IPS-NIHi11 (cell line): ENCODE data around the gene TTC3.
"Not testable (repeated sequence)": the region's sequence is repeated elsewhere in the genome, so short reads cannot be mapped to it uniquely, and the experiment has no call there.

Source experiments
- DNase-seq: peaks from one replicate; pipeline ENCODE4 v3.0.0; 2012; ENCODE audit warnings: mixed read lengths, low spot score

Gene TTC3

DNA sequence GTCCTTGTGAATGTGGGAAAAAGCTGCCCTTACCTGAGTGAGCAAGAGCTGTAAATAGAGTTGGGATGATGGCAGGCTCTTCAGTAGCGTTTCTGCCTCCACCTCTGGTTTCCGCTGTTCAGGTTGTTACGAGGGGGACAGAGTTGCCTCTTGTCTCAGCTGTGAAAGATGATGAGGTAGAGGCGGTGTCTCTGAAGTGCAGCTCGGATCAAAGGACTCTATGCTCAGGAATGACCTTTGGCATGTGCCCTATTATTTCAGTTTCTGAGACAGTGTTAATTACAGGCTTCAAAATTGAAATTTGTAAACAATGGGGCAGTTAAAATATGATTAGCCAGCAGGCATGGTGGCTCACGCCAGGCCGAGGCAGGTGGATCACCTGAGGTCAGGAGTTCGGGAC, 123.8 kb downstream of the TTC3 start:
- no peak for DNase-seq

DNA sequence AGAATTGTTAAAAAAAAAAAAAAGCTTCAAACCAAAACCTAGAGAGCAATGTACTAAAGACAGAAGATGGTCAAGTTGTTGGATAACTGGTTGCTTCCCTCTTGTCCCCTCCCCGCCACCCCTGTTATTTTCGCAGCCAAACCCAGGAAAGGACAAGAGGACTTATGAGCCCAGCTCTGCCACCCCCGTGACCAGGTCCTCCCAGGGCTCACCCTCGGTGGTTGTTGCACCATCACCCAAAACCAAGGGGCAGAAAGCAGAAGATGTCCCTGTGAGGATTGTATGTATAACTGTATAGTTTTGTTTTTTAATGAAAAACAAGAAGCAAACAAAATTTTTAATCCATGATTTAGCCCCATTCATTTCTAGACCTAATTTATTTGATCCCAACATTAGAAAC, 124.7 kb downstream of the TTC3 start:
- no peak for DNase-seq

DNA sequence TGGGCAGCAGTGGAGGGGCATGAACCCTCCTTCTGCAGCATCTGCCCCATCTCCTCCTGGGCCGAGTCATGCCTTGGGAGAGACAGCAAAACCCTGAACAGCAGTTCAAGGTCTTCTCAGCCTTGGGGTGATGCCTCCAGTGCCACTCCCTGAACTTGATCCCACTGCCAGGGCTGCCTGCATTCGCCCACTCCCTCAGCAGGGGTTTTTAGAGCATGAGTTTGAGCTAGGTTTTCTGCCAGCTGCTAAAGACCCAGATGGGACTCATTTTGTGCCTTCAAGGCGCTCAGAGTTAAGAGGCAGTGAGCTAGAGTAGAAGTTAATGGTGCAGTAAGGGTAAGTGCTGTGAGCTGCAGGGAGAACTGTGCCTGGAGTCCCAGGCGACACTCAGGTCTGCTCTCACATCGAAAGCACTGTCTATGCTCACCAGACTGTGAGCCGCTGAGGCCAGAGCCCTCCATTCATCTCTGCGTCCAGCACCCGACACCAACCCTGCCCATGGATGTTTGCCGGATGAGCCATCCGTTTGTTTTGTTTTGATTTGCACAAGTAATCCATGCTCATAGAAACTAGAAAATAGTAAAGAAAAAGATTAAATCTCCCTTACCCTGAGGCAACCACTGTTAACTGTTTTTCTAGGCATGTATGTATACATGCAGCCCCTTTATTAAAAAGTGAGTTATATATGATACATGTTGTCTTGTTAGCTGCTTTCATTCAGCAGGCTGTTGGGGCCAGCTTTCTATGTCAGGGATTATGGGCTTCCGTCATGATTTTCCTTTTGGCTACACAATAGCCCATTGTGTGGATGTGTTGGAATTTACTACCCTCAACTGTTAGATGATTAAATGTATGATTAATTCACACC, 126.2 kb downstream of the TTC3 start:
- peak; percentile 33 for DNase-seq

DNA sequence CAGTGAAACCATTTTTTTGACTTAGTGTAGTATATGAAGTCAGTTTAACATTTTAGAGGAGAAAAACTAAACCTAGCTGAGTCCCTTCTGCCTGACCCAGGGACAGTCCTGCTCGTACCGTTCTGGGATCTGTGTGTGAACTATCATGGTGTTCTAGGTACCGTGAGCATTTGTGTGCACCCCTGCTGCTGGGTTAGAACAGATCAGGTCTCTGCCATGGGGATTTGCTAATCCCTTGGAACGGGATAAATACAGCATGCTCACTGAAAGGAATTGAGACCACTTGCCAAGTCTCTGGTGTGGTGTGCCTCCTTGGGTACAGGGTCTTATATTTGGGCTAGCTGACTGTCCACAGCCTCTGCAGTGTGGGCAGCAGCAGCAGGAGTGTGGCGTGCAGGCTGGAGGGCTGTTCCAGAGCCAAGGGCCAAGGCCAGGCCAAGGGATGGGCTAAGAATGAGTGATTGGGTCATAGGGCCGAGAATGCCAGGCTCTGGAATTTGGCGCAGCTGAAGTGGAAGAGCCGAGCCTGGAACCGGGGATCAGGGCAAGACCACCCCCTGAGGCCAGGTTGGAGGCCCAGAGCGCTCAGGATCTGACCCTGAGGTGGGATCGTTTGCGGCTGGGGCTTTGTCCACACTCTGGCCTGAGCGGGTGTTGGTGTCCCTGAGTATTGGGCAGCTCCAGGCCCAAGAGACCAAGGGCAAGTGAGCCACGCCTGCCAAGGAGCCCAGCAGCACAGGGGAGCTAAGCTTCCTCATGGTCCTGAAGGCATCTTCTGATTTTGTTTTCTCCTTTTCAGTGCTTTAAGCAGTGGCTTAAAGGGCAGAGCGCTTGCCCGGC, 127.8 kb downstream of the TTC3 start:
- no peak for DNase-seq

DNA sequence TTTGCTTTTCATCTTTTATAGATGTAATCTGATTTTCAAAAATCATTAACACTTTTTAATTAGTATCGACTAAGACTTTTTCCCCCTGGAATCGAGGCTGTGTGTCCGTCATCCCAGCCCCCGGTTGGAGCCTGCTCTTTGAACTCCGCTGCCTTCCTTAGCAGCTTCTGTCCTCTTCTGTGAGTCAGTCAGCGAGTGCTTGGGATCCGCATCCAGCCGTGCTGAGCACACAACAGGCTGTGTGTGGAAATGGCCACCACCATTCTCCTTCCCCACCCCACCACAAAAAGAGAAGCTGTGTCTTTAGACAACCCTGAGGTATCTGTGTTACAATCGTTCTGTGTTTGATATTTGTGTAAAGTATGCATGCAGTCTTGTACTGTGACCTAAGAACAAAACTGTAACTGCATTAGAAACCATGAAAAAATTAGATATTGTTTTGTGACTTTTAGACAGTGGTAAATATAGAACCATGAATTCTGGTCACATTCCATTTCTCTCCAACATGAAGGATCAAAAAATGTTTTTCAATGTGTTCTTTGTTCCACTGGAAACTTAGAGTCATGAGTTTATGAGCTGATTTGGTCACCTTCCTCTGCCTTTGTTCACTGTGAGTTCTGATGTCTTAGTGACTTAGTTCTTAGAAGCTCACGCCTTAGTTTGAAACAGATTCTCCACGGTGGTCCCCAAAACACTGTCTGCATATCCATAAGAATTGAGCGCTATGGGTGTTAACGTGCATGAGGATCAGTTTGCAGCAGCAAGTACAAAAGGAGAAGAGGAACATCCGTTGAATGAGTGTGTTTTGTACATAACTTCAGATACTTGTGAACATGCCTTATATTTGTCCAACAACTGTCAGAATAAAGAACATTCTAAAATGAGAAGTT, 129.4 kb downstream of the TTC3 start:
- no peak for DNase-seq

DNA sequence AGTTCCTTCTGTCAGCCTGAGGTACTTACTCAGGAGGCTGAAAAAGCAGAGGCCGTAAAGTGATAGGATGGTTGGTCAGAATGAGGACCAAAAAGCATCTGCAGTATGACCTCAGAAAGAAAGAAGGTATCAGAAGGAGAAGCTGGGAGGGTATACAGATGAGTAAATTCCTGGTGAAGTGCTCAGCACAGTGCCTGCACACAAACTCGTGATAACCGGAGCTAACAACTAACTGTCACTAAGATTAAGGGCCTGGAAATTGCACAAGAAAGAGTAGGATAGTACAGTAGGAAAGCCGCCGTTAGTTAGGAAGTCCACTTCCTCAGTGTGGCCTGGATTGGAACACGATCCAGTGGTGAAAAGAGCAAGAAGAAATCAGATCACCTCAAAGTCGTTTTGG, 131.5 kb downstream of the TTC3 start:
- DNase-seq, result no peak

DNA sequence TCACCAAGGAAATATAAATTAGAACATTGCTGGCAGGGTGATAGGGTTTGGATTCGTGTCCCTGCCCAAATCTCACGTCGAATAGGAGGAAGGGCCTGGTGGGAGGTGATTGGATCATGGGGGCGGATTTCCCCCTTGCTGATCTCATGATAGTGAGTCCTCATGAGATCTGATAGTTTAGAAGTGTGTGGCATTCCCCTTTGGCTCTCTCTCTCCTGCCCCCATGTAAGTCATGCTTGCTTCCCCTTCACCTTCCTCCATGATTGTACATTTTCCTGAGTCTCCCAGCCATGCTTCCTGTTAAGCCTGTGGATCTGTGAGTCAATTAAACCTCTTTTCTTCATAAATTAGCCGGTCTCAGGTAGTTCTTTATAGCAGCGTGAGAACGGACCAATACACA, 133.4 kb downstream of the TTC3 start:
- no peak for DNase-seq

DNA sequence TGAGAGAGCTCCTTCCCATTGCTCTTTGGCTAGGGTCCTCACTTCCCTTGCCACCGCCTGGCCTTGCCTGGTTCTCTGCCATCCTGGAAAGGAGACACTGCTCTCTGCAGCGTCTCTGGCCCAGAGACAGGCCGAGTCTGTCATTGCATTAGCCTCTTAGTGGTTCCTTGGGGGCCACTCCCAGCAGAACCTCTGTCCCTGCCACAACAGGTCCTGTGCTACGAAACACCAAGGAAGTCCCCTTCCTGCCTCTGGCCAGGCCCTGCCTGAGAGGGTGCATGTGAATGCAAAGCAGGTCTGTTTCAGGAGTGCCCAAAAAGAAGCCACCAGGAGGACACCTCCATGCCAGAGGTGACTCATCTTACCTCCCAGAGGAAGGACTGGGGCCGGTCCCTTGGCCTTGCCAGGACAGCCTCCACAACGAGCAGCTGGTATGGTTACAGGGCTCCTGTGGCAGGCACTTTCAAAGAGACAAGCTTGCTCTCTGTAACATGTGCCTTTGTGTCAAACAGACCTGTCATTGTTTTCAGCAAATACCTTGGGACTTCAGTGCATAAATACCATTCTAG, 134.5 kb downstream of the TTC3 start:
- DNase-seq, result no peak

DNA sequence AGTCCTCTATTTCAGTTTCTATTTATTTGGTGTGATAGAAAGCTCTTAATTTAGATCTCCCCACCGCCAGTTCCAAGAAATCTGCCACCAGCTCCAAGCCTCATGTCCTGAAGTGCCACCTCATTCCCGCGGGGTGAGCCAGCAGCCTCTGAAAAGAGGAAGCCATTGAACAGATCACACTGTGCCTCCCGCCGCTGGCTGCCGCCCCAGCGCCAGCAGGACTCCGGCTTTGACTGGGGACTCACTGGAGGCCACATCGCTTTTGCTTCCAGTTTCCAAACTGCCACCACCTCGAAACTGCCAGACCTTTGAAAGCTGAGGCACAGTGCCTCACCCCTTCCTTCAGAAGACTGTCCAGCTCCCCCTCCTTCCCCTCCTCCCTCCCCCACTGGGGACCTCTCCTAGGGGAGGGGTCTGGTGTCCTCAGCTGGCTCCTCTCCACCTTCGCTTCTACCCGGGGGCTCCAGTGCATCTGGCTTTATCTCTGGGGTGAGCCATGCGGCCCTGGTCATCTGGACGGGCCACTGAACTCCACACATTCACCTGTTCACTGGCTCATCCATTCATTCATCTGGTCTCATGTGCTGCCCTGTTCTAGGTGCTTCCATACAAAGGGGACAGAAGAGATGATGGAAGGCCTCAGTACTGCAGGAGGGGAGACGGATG, 135.1 kb downstream of the TTC3 start:
- no peak for DNase-seq

DNA sequence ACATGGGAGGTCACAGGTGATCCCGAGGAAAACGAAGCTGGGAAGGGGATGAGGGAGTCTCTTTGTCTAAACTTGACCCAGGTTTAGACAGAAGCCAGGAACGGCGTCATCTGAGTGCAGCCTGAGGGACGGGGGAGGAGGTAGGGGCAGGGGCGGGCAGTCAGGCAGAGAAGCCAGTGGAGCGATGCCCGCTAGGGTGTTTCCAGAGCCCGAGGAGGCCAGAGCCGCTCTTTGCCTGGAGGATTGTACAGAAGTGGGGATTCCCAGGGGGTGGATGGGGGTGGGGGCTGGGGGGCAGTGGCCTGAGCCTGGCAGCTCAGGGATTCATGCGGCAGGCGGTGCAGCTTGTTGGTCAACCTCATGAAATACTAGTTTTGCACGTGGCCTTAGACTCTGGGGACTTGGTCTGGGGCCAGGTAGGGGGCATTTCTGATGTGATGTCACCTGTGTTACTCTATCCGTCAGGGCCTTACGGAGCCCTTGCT, 135.7 kb downstream of the TTC3 start:
- DNase-seq, result peak; percentile 48

DNA sequence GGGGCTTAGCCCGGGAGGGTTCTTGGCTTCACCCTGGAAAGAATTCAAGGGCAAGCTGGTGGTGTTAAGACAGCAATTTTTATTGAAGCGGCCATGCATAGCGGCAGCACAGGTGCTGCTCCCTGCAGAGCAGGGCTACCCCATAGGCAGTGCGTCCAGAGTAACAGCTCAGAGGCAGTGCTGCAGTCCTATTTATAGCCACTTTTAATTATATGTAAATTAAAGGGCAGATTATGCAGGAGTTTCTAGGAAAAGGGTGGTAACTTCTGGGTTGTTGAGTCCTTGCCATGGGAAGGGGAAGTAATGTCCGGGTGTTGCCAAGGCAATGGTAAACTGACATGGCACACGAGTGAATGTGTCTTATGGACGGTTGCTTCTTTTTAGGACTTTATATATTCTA, 137.1 kb downstream of the TTC3 start:
- no peak for DNase-seq

DNA sequence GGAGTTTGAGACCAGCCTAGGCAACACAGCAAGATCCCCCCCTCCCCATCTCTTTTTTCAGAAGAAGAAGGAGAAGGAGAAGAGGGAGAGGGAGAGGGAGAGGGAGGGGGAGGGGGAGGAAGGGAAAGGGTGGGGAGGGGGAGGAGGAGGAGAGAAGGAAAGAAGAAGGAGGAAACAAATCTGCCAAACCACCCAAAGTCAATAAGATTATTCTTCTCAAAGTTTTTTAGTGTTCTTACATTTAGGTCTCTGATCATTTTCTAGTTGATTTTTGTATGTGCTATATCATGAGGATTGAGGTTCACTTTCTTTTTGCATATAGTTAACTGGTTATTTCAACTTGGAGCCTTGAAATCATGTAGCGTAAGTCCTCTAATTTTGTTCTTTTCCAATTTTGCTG, 137.7 kb downstream of the TTC3 start:
- DNase-seq, result no peak

DNA sequence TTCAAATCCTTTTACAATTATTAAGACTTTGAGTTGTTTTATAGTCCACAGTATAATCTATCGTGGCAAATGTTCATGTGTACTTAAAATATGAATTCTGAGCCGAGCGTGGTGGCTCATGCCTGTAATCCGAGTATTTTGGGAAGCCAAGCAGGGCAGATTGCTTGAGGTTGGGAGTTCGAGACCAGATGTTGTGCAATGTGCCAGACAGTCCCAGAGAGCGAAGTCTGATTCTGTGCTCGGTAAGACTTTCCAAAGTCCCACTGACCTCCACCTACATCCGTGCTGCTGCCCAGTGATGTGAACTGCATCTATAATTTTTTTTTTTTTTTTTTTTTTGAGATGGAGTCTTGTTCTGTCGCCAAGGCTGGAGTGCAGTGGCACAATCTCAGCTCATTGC, 141.9 kb downstream of the TTC3 start:
- no peak for DNase-seq

DNA sequence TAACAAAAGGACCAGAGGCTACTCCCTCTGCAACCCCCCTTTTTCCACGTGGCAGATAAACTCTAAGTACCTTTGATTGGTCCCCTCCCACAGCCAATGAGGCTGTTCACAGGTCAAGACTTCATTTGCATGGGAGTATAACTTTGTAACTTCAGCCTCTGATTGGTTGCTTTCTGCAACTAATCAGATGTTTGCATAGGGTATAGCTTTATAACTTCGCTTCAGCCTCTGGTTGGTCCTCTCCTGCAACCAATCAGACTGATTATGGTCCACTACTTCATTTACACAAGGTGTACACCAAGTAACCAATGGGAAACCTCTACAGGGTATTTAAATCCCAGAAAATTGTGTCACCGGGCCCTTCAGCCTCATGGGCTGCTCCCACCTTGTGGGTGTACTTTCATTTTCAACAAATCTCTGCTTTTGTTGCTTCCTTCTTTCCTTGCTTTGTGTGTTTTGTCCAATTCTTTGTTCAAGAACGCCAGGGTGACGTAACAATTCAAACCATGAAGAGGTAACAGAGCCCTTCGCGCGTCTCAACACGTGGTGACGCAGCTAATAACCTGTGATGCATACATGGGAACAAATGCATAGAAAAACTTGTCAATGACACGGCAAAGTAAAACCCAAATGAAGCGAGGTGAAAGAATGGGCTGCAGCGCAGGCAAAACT, 146.8 kb downstream of the TTC3 start:
- DNase-seq, result no peak

DNA sequence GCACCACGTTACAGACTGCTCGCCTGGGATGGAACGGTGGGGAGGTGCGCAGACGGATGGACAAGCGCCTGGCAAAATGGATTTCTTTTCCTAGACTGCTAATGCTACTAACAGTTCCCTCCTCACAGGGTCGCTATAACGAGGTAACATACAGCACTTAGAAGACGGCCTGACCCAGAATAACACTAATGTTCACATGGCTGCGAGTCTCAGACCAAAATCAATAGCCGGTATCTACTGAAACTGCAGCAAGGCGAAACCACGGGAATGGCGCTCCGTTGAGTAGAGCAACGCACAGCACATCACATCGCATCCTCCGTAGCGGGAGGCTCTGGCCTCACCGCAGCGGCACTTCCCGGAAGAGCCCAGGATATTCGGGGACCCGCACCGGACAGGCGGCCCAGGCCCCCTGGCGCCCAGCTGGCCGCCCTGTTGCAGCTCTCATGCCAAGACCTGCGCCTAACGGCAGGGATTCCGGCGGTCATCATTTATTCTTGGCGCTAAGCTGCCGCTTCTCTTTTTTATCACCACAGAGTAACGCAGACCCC, 147.5 kb downstream of the TTC3 start:
- peak; percentile 38 for DNase-seq

DNA sequence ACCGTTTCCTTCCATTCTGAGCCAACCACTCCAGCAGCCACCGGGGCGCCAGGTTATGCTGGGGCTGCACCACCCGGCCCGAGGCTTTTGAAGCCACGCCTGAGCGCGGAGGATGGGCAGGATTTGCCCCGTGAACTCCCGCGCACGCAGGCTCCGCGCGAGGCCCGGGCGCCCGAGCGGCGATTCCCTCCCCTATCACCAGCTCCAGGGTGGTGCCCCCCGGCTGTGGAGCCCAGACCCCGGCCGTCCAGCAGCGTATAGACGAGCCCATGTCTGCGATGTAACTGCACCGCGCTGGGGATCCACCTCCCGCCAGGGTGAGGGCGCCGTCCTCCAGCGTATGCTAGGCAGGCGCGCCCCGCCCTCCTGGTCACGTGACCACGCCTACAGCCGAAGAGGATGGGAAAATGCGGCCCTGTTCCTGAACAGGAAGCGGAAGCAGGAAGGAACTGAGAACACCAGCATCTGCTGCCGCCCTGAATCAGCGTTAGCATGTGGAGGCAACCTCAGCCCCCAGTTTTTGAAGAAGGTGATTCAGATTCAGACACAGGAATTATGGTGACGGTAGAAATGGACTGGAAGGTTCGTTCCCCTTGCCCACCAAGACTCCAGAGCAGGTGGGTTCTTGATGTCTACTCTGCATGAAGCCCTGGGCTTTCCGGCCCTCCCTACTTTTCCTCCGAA, 148.1 kb downstream of the TTC3 start:
- DNase-seq, result peak; percentile 75

DNA sequence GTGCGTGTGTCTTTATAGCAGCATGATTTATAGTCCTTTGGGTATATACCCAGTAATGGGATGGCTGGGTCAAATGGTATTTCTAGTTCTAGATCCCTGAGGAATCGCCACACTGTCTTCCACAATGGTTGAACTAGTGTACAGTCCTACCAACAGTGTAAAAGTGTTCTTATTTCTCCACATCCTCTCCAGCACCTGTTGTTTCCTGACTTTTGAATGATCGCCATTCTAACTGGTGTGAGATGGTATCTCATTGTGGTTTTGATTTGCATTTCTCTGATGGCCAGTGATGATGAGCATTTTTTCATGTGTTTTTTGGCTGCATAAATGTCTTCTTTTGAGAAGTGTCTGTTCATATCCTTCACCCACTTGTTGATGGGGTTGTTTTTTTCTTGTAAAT, 149.2 kb downstream of the TTC3 start:
- DNase-seq, result not testable (repeated sequence)

DNA sequence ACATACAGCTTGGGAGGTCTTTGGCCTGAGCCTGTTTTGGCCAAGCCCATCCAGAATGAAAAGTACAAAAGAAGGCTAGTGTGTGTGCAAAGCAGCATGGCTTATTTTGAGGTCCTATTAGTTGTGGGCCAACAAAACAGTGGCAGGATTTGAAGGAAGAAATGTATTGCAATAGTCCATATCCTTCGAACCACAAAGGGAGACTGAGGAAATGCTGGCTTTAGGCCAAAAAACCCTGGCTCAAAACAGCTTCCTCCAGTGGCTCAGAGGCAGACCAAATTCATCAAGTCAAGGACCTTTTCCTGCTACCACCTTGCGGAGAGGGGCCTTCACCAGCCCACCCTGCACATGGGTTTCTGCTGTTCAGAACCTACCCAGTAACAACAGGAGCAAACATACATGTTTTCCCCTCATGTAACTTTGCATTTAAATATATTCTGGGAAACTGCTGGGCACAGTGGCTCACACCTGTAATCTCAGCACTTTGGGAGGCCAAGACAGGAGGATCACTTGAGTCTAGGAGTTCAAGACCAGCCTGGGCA, 150.8 kb downstream of the TTC3 start:
- DNase-seq, result no peak
